H7 (cell line): ENCODE measurements around the gene KLHL3. TPM values are rescaled to one million over a fixed set of nuclear protein-coding genes. Genes with fewer than 3 reads are reported as not detected.

ENCODE experiments used
- DNase-seq: peaks from one replicate; pipeline ENCODE4 v3.0.0; 2012
- H3K27me3 ChIP-seq: 2 replicates; pipeline ENCODE4 v1.6.0; 2011; ENCODE audit warnings: mild to moderate bottlenecking, low read length; ENCODE audit not compliant: control insufficient read depth, insufficient read depth
- H3K36me3 ChIP-seq: replicated peaks from 2 replicates; pipeline ENCODE4 v1.5.1; 2011; ENCODE audit warnings: low read length; ENCODE audit not compliant: control insufficient read depth, insufficient read depth
- H3K4me3 ChIP-seq: 2 replicates; pipeline ENCODE4 v1.5.1; 2011; ENCODE audit warnings: low read depth, mild to moderate bottlenecking, control low read depth, low read length, moderate library complexity; ENCODE audit not compliant: insufficient read depth
- total RNA-seq: library from RNA; depleted of rRNA; stranded (reverse); fragments of >200 nt; shearing (Covaris generic); gene quantifications from 2 replicates; pipeline ENCODE4 v1.2.3, GENCODE V29; 2014

KLHL3 gene
- total RNA-seq, 1 experiment from 2014 or later, result 3.8 TPM

GRCh38 chr5:137603356-137603755 is 132.5 kb downstream of the KLHL3 start:
- DNase-seq, result no peak
- Histone ChIP-seq H3K4me3 (no peak overlapping the region), H3K27me3 (no peaks in the 10 kb centered on the region; the same call in 1 of the 2 replicates), H3K36me3 (no peaks in the 10 kb centered on the region)

GRCh38 chr5:137602721-137603273 is 133.1 kb downstream of the KLHL3 start:
- H3K27me3 ChIP-seq, result no peaks in the 10 kb centered on the region; the same call in 1 of the 2 replicates
- H3K4me3 ChIP-seq, result no peak overlapping the region
- no peaks in the 10 kb centered on the region for H3K36me3 ChIP-seq
- no peak for DNase-seq

GRCh38 chr5:137600721-137601360 is 135.0 kb downstream of the KLHL3 start:
- Histone ChIP-seq H3K36me3 (no peaks in the 10 kb centered on the region), H3K4me3 (no peak overlapping the region), H3K27me3 (no peaks in the 10 kb centered on the region; the same call in 1 of the 2 replicates)
- DNase-seq, result no peak

- no peaks in the 10 kb centered on the region for H3K36me3 ChIP-seq
- DNase-seq, result no peak
- H3K4me3 ChIP-seq, result no peak overlapping the region
- no peaks in the 10 kb centered on the region; the same call in 1 of the 2 replicates for H3K27me3 ChIP-seq
Measured at GRCh38 chr5:137599457-137599856, 136.4 kb downstream of the KLHL3 start.

GRCh38 chr5:137598399-137598798 is 137.5 kb downstream of the KLHL3 start:
- Histone ChIP-seq H3K27me3 (no peaks in the 10 kb centered on the region; the same call in 1 of the 2 replicates), H3K36me3 (no peaks in the 10 kb centered on the region)
- DNase-seq, result no peak

GRCh38 chr5:137596941-137597340 is 138.9 kb downstream of the KLHL3 start:
- Histone ChIP-seq H3K4me3 (no peak overlapping the region), H3K27me3 (no peaks in the 10 kb centered on the region; the same call in 1 of the 2 replicates), H3K36me3 (no peaks in the 10 kb centered on the region)
- no peak for DNase-seq

More at GRCh38 chr5:137598399-137598798, 137.5 kb downstream of the KLHL3 start:
- H3K4me3 ChIP-seq, result no peak overlapping the region

GRCh38 chr5:137595396-137596079 is 140.4 kb downstream of the KLHL3 start:
- H3K36me3 ChIP-seq, result no peaks in the 10 kb centered on the region
- H3K27me3 ChIP-seq, result no peaks in the 10 kb centered on the region; the same call in 1 of the 2 replicates
- no peak for DNase-seq
- H3K4me3 ChIP-seq, result no peak overlapping the region

- Histone ChIP-seq H3K36me3 (no peaks in the 10 kb centered on the region), H3K4me3 (no peak overlapping the region), H3K27me3 (no peaks in the 10 kb centered on the region; the same call in 1 of the 2 replicates)
- no peak for DNase-seq
Measured at GRCh38 chr5:137594717-137595116, 141.2 kb downstream of the KLHL3 start.

GRCh38 chr5:137592317-137592716 is 143.6 kb downstream of the KLHL3 start:
- no peaks in the 10 kb centered on the region for H3K36me3 ChIP-seq
- H3K27me3 ChIP-seq, result no peaks in the 10 kb centered on the region; the same call in 1 of the 2 replicates
- DNase-seq, result no peak
- no peak overlapping the region for H3K4me3 ChIP-seq

- no peaks in the 10 kb centered on the region for H3K27me3 ChIP-seq
- DNase-seq, result no peak
- H3K4me3 ChIP-seq, result no peak overlapping the region
- H3K36me3 ChIP-seq, result no peaks in the 10 kb centered on the region
Measured at GRCh38 chr5:137589185-137589584, 146.7 kb downstream of the KLHL3 start.

GRCh38 chr5:137587919-137588318 is 148.0 kb downstream of the KLHL3 start:
- H3K4me3 ChIP-seq, result no peak overlapping the region
- H3K36me3 ChIP-seq, result no peaks in the 10 kb centered on the region
- no peak for DNase-seq
- H3K27me3 ChIP-seq, result no peaks in the 10 kb centered on the region

GRCh38 chr5:137584262-137584661 is 151.6 kb downstream of the KLHL3 start:
- Histone ChIP-seq H3K4me3 (no peak overlapping the region), H3K27me3 (no peaks in the 10 kb centered on the region), H3K36me3 (no peaks in the 10 kb centered on the region)
- DNase-seq, result no peak

- Histone ChIP-seq H3K36me3 (no peaks in the 10 kb centered on the region), H3K4me3 (no peak overlapping the region), H3K27me3 (no peaks in the 10 kb centered on the region)
- DNase-seq, result no peak
Measured at GRCh38 chr5:137583129-137583528, 152.8 kb downstream of the KLHL3 start.

GRCh38 chr5:137582218-137582617 is 153.7 kb downstream of the KLHL3 start:
- H3K36me3 ChIP-seq, result no peaks in the 10 kb centered on the region
- DNase-seq, result no peak
- H3K4me3 ChIP-seq, result no peak overlapping the region
- no peaks in the 10 kb centered on the region for H3K27me3 ChIP-seq

- DNase-seq, result no peak
- Histone ChIP-seq H3K4me3 (no peak overlapping the region), H3K27me3 (no peaks in the 10 kb centered on the region), H3K36me3 (no peaks in the 10 kb centered on the region)
Measured at GRCh38 chr5:137581776-137582175, 154.1 kb downstream of the KLHL3 start.
